K562 (cell line): ENCODE results near the gene PTPRT. TPM values are rescaled to one million over a fixed set of nuclear protein-coding genes. Genes with fewer than 3 reads are reported as not detected.

Experiments
- ATAC-seq: fragments of 200-7000 bp; cut with Tn5 transposase; 3 replicates; pipeline ENCODE4 v1.9.1; 2020; ENCODE audit warnings: moderate library complexity
- BruUV-seq: library from RNA; stranded (reverse); fragments of 400-500 nt; replicated peaks from 2 replicates; lab custom pipeline; 2021; lab: Mats Ljungman, UMichigan
- CTCF ChIA-PET: fragments of 300-600 bp; formaldehyde crosslinking; extraction: SDS; loops from one replicate; lab custom pipeline; 2021; ENCODE audit warnings: low intra/inter-chr PET ratio; lab: Yijun Ruan, JAX
- POLR2A ChIA-PET: fragments of 300-600, 350-650 bp; sonication (Branson Sonifier 250); formaldehyde crosslinking; extraction: SDS; loops from one replicate; lab custom pipeline; 2021; ENCODE audit warnings: antibody characterized with exemption, inconsistent platforms; lab: Yijun Ruan, JAX
- DNase-seq, 4 experiments: peaks; one replicate each; pipeline versions ENCODE4 v3.0.0 to v3.0.0-alpha.2; 2011 to 2018; ENCODE audit warnings: low spot score in 3 of 4, mixed read lengths in 3 of 4; ENCODE audit errors: extremely low read depth in 1 of 4
- FAIRE-seq: peaks from 2 replicates; lab custom pipeline; 2011; peaks lifted over from hg19 to GRCh38; lab: Jason Lieb, UNC
- H2AFZ ChIP-seq: 2 replicates; pipeline ENCODE4 v1.6.0; 2011; ENCODE audit warnings: low read depth, low read length, control low read depth, inconsistent platforms
- H3K27ac ChIP-seq: fragments of 200-600 bp; 3 replicates; pipeline ENCODE4 v1.8.0; 2011; ENCODE audit warnings: low read depth, mild to moderate bottlenecking, control low read depth, inconsistent platforms, low read length, moderate library complexity, mixed read lengths; ENCODE audit errors: extremely low read depth
- H3K27me3 ChIP-seq, 2 experiments: fragments of 300-600 bp in 1 of 2; 2 replicates in 1 of 2; 3 replicates in 1 of 2; pipeline versions ENCODE4 v1.6.0 to v1.8.0; 2011; ENCODE audit warnings: inconsistent platforms in 2 of 2, low read length in 2 of 2, mild to moderate bottlenecking in 1 of 2, mixed read lengths in 1 of 2, moderate library complexity in 1 of 2; ENCODE audit not compliant: control insufficient read depth in 2 of 2, insufficient read depth in 2 of 2
- H3K36me3 ChIP-seq: fragments of 300-600 bp; 3 replicates; pipeline ENCODE4 v1.8.0; 2011; ENCODE audit warnings: mild to moderate bottlenecking, low read length, inconsistent platforms; ENCODE audit not compliant: control insufficient read depth, insufficient read depth
- H3K4me1 ChIP-seq, 2 experiments: fragments of 200-600 bp in 1 of 2; replicated peaks in 1 of 2; 2 replicates in 1 of 2; 3 replicates in 1 of 2; pipeline versions ENCODE4 v1.5.1 to v1.8.0; 2011; ENCODE audit warnings: inconsistent platforms in 2 of 2, low read length in 2 of 2, mild to moderate bottlenecking in 1 of 2, mixed read lengths in 1 of 2, moderate library complexity in 1 of 2; ENCODE audit not compliant: control insufficient read depth in 2 of 2, insufficient read depth in 2 of 2
- H3K4me2 ChIP-seq: 2 replicates; pipeline ENCODE4 v1.6.1; 2011; ENCODE audit warnings: low read length, control low read depth, inconsistent platforms, mixed read lengths; ENCODE audit not compliant: insufficient read depth
- H3K4me3 ChIP-seq: fragments of 200-600 bp; sonication (generic), shearing (Covaris generic); 2 replicates; pipeline ENCODE4 v1.5.1; 2016; ENCODE audit warnings: control low read depth, inconsistent platforms
- H3K79me2 ChIP-seq: fragments of 200-600 bp; 3 replicates; pipeline ENCODE4 v1.8.0; 2011; ENCODE audit warnings: low read length, inconsistent platforms; ENCODE audit not compliant: control insufficient read depth, insufficient read depth
- H3K9ac ChIP-seq, 2 experiments: 2 replicates each; pipeline versions ENCODE4 v1.6.0 to v1.6.1; 2011; ENCODE audit warnings: low read depth in 2 of 2, low read length in 2 of 2, control low read depth in 1 of 2, inconsistent platforms in 1 of 2, mild to moderate bottlenecking in 1 of 2, mixed read lengths in 1 of 2; ENCODE audit not compliant: insufficient read depth in 1 of 2
- H3K9me1 ChIP-seq: one replicate; pipeline ENCODE4 v1.6.0; 2011; ENCODE audit warnings: inconsistent platforms, mild to moderate bottlenecking, low read length, moderate library complexity; ENCODE audit not compliant: control insufficient read depth, insufficient read depth
- H3K9me3 ChIP-seq: replicated peaks from 2 replicates; pipeline ENCODE4 v1.5.1; 2011; ENCODE audit warnings: low read depth, low read length, inconsistent platforms; ENCODE audit not compliant: control insufficient read depth, insufficient read depth
- H4K20me1 ChIP-seq: replicated peaks from 2 replicates; pipeline ENCODE4 v1.6.1; 2011; ENCODE audit warnings: low read length, inconsistent platforms, mixed read lengths; ENCODE audit not compliant: control insufficient read depth, insufficient read depth
- CBFB ChIP-seq: sonication (generic); formaldehyde crosslinking; IDR thresholded peaks from 2 replicates; pipeline ENCODE4 v1.4.0; 2020; ENCODE audit warnings: mild to moderate bottlenecking, missing genetic modification reagents
- CBX3 ChIP-seq, 2 experiments: IDR thresholded peaks; 1 replicate in 1 of 2; 2 replicates in 1 of 2; pipeline ENCODE4 v1.6.1; 2012; ENCODE audit warnings: inconsistent platforms in 2 of 2, low read length in 2 of 2, borderline replicate concordance in 1 of 2, control low read depth in 1 of 2
- MECOM ChIP-seq: fragments of 250-450 bp; sonication (Bioruptor Pico); IDR thresholded peaks from 2 replicates; pipeline ENCODE4 v1.8.0; 2022; ENCODE audit warnings: inconsistent platforms
- NCOA4 ChIP-seq: fragments of 450-650 bp; IDR thresholded peaks from 2 replicates; pipeline ENCODE4 v1.6.1; 2018; ENCODE audit warnings: mild to moderate bottlenecking; ENCODE audit not compliant: partially characterized antibody
- SP1 ChIP-seq: sonication (generic); formaldehyde crosslinking; IDR thresholded peaks from 2 replicates; pipeline ENCODE4 v1.8.1; 2022; ENCODE audit warnings: mild to moderate bottlenecking, missing genetic modification reagents
- SRSF7 ChIP-seq: fragments of 200-400 bp; formaldehyde crosslinking; optimal IDR thresholded peaks from 2 replicates; pipeline ENCODE3; 2017; ENCODE audit warnings: mild to moderate bottlenecking, low read depth, low read length
- in situ Hi-C: fragments of 300-500 bp; cut with MboI; formaldehyde crosslinking; loops from 4 replicates; pipeline ENCODE4 v1.15.0; 2018; ENCODE audit warnings: inconsistent platforms, mixed read lengths
- intact Hi-C: fragments of 100-400 bp; cut with micrococcal nuclease; formaldehyde crosslinking; loops from 2 replicates; pipeline ENCODE4 v1.14.2; 2022
- polyA plus RNA-seq, 8 experiments: library from polyadenylated mRNA; depleted of rRNA in 4 of 8; stranded (reverse) in 5 of 8; unstranded in 3 of 8; fragments of >200 nt; fragmentation: Nextera tagmentation in 2 of 8; fragmentation: Illumina TruSeq in 1 of 8; extraction: Ambion mirVana in 2 of 8; extraction: Trizol in 1 of 8; gene quantifications; 2 replicates each; pipeline versions ENCODE4 v1.2.1 to v1.2.3, GENCODE V29; 2011 to 2014; ENCODE audit warnings: inconsistent platforms in 1 of 8, missing spikeins in 1 of 8
- total RNA-seq, 7 experiments: library from RNA; depleted of rRNA in 6 of 7; stranded (reverse); fragments of >200 nt in 6 of 7; fragmentation: Illumina TruSeq in 2 of 7; extraction: Trizol in 2 of 7; gene quantifications; 2 replicates each; pipeline versions ENCODE4 v1.2.1 to v1.2.3, GENCODE V29; 2011 to 2021; ENCODE audit warnings: low replicate concordance in 1 of 7
- TF ChIP-seq, protein P1 (sequence below): fragments of 250-450 bp; sonication (Bioruptor Pico); IDR thresholded peaks from 2 replicates; pipeline ENCODE4 v1.5.0; 2020; ENCODE audit warnings: mild to moderate bottlenecking, borderline replicate concordance
- TF ChIP-seq, protein P2 (sequence below): fragments of 450-650 bp; IDR thresholded peaks from 2 replicates; pipeline ENCODE4 v1.6.1; 2017; ENCODE audit warnings: mild to moderate bottlenecking, moderate library complexity
- TF ChIP-seq, protein P3 (sequence below): fragments of 450-650 bp; formaldehyde crosslinking; IDR thresholded peaks from 2 replicates; pipeline ENCODE4 v1.4.0; 2020; ENCODE audit warnings: mild to moderate bottlenecking, mixed read lengths

PTPRT gene
- total and polyA plus RNA-seq, 9 of the 15 experiments (the other 6 are each of a cell fraction or from before 2014, with no cell fraction given): not detected

DNA sequence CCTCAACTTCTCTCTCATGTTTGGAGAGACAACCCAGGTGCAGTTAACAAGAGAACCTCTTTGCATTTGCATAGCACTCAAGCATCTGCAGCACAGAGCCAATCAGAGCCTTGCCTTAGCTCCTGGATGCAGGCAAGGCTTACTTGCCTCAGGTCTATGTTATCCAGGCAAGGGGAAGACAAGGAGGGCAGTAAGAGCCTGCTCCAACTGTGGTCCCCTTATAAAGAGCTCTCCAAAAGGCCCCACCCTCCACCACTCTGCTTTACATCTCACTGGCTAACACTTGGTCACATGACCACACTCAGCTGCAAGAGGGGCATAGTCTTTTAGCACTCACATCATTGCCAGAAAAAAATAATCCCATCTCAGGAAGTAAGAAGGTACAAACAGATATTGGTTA lies 540.0 kb downstream of the PTPRT start:
- Histone ChIP-seq H3K9me1 (no peaks in the 10 kb centered on the region), H3K27me3 (no peaks in the 10 kb centered on the region), H3K9ac (no peak overlapping the region), H3K79me2 (no peaks in the 10 kb centered on the region), H3K4me3 (no peak overlapping the region)
- in situ Hi-C loops (no loop called here), intact Hi-C loops (no loop called here)
- FAIRE-seq (no peak), DNase-seq (no peak)
- BruUV-seq: no TSS peak
- TF ChIP-seq, protein P1, sequence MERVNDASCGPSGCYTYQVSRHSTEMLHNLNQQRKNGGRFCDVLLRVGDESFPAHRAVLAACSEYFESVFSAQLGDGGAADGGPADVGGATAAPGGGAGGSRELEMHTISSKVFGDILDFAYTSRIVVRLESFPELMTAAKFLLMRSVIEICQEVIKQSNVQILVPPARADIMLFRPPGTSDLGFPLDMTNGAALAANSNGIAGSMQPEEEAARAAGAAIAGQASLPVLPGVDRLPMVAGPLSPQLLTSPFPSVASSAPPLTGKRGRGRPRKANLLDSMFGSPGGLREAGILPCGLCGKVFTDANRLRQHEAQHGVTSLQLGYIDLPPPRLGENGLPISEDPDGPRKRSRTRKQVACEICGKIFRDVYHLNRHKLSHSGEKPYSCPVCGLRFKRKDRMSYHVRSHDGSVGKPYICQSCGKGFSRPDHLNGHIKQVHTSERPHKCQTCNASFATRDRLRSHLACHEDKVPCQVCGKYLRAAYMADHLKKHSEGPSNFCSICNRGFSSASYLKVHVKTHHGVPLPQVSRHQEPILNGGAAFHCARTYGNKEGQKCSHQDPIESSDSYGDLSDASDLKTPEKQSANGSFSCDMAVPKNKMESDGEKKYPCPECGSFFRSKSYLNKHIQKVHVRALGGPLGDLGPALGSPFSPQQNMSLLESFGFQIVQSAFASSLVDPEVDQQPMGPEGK: no peak
- TF ChIP-seq CBX3 (IDR thresholded peaks at IDR 0.05; ENCODE audit: borderline replicate concordance in 1 of 2, low read length in 2 of 2) (no peak), NCOA4 (no peak), CBFB (no peak), SP1 (no peak), SRSF7 (no peak), MECOM (no peak)
- TF ChIP-seq, protein P2, sequence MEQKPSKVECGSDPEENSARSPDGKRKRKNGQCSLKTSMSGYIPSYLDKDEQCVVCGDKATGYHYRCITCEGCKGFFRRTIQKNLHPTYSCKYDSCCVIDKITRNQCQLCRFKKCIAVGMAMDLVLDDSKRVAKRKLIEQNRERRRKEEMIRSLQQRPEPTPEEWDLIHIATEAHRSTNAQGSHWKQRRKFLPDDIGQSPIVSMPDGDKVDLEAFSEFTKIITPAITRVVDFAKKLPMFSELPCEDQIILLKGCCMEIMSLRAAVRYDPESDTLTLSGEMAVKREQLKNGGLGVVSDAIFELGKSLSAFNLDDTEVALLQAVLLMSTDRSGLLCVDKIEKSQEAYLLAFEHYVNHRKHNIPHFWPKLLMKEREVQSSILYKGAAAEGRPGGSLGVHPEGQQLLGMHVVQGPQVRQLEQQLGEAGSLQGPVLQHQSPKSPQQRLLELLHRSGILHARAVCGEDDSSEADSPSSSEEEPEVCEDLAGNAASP: no peak
- TF ChIP-seq, protein P3, sequence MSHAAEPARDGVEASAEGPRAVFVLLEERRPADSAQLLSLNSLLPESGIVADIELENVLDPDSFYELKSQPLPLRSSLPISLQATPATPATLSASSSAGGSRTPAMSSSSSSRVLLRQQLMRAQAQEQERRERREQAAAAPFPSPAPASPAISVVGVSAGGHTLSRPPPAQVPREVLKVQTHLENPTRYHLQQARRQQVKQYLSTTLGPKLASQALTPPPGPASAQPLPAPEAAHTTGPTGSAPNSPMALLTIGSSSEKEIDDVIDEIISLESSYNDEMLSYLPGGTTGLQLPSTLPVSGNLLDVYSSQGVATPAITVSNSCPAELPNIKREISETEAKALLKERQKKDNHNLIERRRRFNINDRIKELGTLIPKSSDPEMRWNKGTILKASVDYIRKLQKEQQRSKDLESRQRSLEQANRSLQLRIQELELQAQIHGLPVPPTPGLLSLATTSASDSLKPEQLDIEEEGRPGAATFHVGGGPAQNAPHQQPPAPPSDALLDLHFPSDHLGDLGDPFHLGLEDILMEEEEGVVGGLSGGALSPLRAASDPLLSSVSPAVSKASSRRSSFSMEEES (CRISPR knock-in tag): 0 out of 2 replicates have a peak, but pooled peaks have one; percentile 13
- TF ChIP-seq, all 486 proteins: peak for 1
- no peaks in the 10 kb centered on the region for H4K20me1 ChIP-seq
- H2AFZ ChIP-seq: no peak overlapping the region
- H3K4me1 ChIP-seq: no peaks in the 10 kb centered on the region
- no peak overlapping the region for H3K4me2 ChIP-seq
- no peak for ATAC-seq
- no peaks in the 10 kb centered on the region for H3K9me3 ChIP-seq
- ChIA-PET POLR2A (no interaction called here), CTCF (no interaction called here)
- H3K27ac ChIP-seq: no peak overlapping the region
- H3K36me3 ChIP-seq: no peaks in the 10 kb centered on the region
